Spinal cord (tissue), 10 donors: ENCODE measurements around the gene UBE3A. TPM values are rescaled to one million over a fixed set of nuclear protein-coding genes. Genes with fewer than 3 reads are reported as not detected.
A peak's percentile ranks its signal among the peaks of the same experiment; 100 is the strongest.

Experiments
- DNase-seq, 6 donors: peaks; one replicate each; pipeline versions ENCODE4 v3.0.0 to v3.0.0-alpha.2; 2013 to 2015; ENCODE audit warnings: low spot score in 6 of 6, low read depth in 4 of 6
- H3K27ac ChIP-seq: one replicate; pipeline ENCODE4 v1.5.1; 2013; ENCODE audit warnings: low read depth, low read length, control low read depth
- H3K27me3 ChIP-seq: one replicate; pipeline ENCODE4 v1.6.1; 2013; ENCODE audit warnings: low read length; ENCODE audit not compliant: control insufficient read depth, insufficient read depth
- H3K36me3 ChIP-seq: one replicate; pipeline ENCODE4 v1.6.1; 2013; ENCODE audit warnings: low read length; ENCODE audit not compliant: control insufficient read depth, insufficient read depth
- H3K4me1 ChIP-seq: one replicate; pipeline ENCODE4 v1.6.1; 2013; ENCODE audit warnings: low read length; ENCODE audit not compliant: control insufficient read depth, insufficient read depth
- H3K4me3 ChIP-seq: one replicate; pipeline ENCODE4 v1.5.1; 2013; ENCODE audit warnings: low read depth, low read length, control low read depth
- H3K9me3 ChIP-seq: one replicate; pipeline ENCODE4 v1.6.1; 2013; ENCODE audit warnings: low read length; ENCODE audit not compliant: control insufficient read depth, insufficient read depth
- WGBS: methylation state at CpG from one replicate; pipeline ENCODE4 v1.1.5; 2013; ENCODE audit warnings: missing lambda C conversion rate; ENCODE audit not compliant: insufficient coverage; 5-methylcytosine and 5-hydroxymethylcytosine counted together
- polyA plus RNA-seq, 2 donors: library from polyadenylated mRNA; unstranded; fragments of 120-200 nt; gene quantifications; one replicate each; pipeline ENCODE4 v1.2.1, GENCODE V29; 2013; ENCODE audit not compliant: insufficient read length in 2 of 2
- total RNA-seq, 2 donors: library from RNA; depleted of rRNA in 1 of 2; stranded (reverse); fragments of 120-200 nt in 1 of 2; fragments of >200 nt in 1 of 2; gene quantifications; one replicate each; pipeline versions ENCODE4 v1.2.3 to v1.2.4, GENCODE V29; 2013 to 2014
- donor health status: healthy.

Gene UBE3A
- total and polyA plus RNA-seq, 4 donors, result 68.0 to 146 (median 90.3) TPM

- Histone ChIP-seq H3K27ac (no peak overlapping the region), H3K4me1 (no peaks in the 10 kb centered on the region), H3K4me3 (no peak overlapping the region), H3K9me3 (no peaks in the 10 kb centered on the region), H3K27me3 (no peaks in the 10 kb centered on the region), H3K36me3 (no peaks in the 10 kb centered on the region)
- WGBS, result 100% methylated on average over 1 of the region's 1 CpG
- DNase-seq, result no peak
Measured at GRCh38 chr15:25366058-25366457, 72.8 kb downstream of the UBE3A start.

- WGBS, result no CpG with 5 or more reads among the region's 1 CpG
- no peaks in the 10 kb centered on the region for H3K36me3 ChIP-seq
- H3K9me3 ChIP-seq, result no peaks in the 10 kb centered on the region
- peak in 1 of 6 donors; percentile 40 for DNase-seq
- H3K27ac ChIP-seq, result no peak overlapping the region
- no peak overlapping the region for H3K4me3 ChIP-seq
- no peaks in the 10 kb centered on the region for H3K4me1 ChIP-seq
- H3K27me3 ChIP-seq, result no peaks in the 10 kb centered on the region
Measured at GRCh38 chr15:25362545-25362944, 76.3 kb downstream of the UBE3A start.

- no peaks in the 10 kb centered on the region for H3K27me3 ChIP-seq
- peaks cover 4% of the 10 kb centered on the region for H3K36me3 ChIP-seq
- no peaks in the 10 kb centered on the region for H3K4me1 ChIP-seq
- no CpG with 5 or more reads among the region's 2 CpGs for WGBS
- H3K9me3 ChIP-seq, result no peaks in the 10 kb centered on the region
- DNase-seq, result no peak
- no peak overlapping the region for H3K4me3 ChIP-seq
- no peak overlapping the region for H3K27ac ChIP-seq
Measured at GRCh38 chr15:25347707-25348106, 91.1 kb downstream of the UBE3A start.

- no peak for DNase-seq
- no CpG with 5 or more reads among the region's 3 CpGs for WGBS
- H3K4me3 ChIP-seq, result no peak overlapping the region
Measured at GRCh38 chr15:25346371-25346770, 92.5 kb downstream of the UBE3A start.

GRCh38 chr15:25345943-25346342 lies 92.9 kb downstream of the UBE3A start:
- WGBS, result 55% methylated on average over 2 of the region's 3 CpGs
- H3K4me3 ChIP-seq, result no peak overlapping the region

More at GRCh38 chr15:25346371-25346770, 92.5 kb downstream of the UBE3A start:
- Histone ChIP-seq H3K27ac (no peak overlapping the region), H3K27me3 (no peaks in the 10 kb centered on the region), H3K36me3 (no peaks in the 10 kb centered on the region), H3K4me1 (no peaks in the 10 kb centered on the region), H3K9me3 (no peaks in the 10 kb centered on the region)

GRCh38 chr15:25342629-25343028 lies 96.2 kb downstream of the UBE3A start:
- Histone ChIP-seq H3K4me3 (no peak overlapping the region), H3K4me1 (no peaks in the 10 kb centered on the region), H3K9me3 (no peaks in the 10 kb centered on the region), H3K27me3 (no peaks in the 10 kb centered on the region), H3K36me3 (peaks cover 3% of the 10 kb centered on the region), H3K27ac (no peak overlapping the region)
- DNase-seq, result no peak
- 80% methylated on average over 1 of the region's 3 CpGs for WGBS

More at GRCh38 chr15:25345943-25346342, 92.9 kb downstream of the UBE3A start:
- peak in 1 of 6 donors; percentile 68 for DNase-seq
- Histone ChIP-seq H3K27me3 (no peaks in the 10 kb centered on the region), H3K4me1 (no peaks in the 10 kb centered on the region), H3K27ac (no peak overlapping the region), H3K9me3 (no peaks in the 10 kb centered on the region), H3K36me3 (peaks cover 1% of the 10 kb centered on the region)

- Histone ChIP-seq H3K4me1 (no peaks in the 10 kb centered on the region), H3K27ac (no peak overlapping the region), H3K4me3 (no peak overlapping the region), H3K36me3 (peaks cover 3% of the 10 kb centered on the region), H3K27me3 (no peaks in the 10 kb centered on the region), H3K9me3 (no peaks in the 10 kb centered on the region)
- DNase-seq, result no peak
- no CpG with 5 or more reads among the region's 2 CpGs for WGBS
Measured at GRCh38 chr15:25339431-25339830, 99.4 kb downstream of the UBE3A start.

- Histone ChIP-seq H3K4me3 (no peak overlapping the region), H3K27ac (no peak overlapping the region), H3K9me3 (no peaks in the 10 kb centered on the region), H3K27me3 (no peaks in the 10 kb centered on the region), H3K4me1 (no peaks in the 10 kb centered on the region), H3K36me3 (no peaks in the 10 kb centered on the region)
- WGBS, result 100% methylated on average over 4 of the region's 4 CpGs
- DNase-seq, result no peak
Measured at GRCh38 chr15:25335279-25335678, 103.5 kb downstream of the UBE3A start.

- Histone ChIP-seq H3K9me3 (no peaks in the 10 kb centered on the region), H3K4me3 (no peak overlapping the region), H3K4me1 (no peaks in the 10 kb centered on the region), H3K27me3 (no peaks in the 10 kb centered on the region), H3K27ac (no peak overlapping the region), H3K36me3 (no peaks in the 10 kb centered on the region)
- peak in 4 of 6 donors; percentile 11 to 54 (median 25) for DNase-seq
- WGBS, result 33% methylated on average over 1 of the region's 2 CpGs
Measured at GRCh38 chr15:25333049-25333448, 105.8 kb downstream of the UBE3A start.

GRCh38 chr15:25332306-25332705 lies 106.5 kb downstream of the UBE3A start:
- Histone ChIP-seq H3K9me3 (no peaks in the 10 kb centered on the region), H3K4me3 (no peak overlapping the region), H3K36me3 (no peaks in the 10 kb centered on the region), H3K4me1 (no peaks in the 10 kb centered on the region), H3K27ac (no peak overlapping the region), H3K27me3 (no peaks in the 10 kb centered on the region)
- DNase-seq, result no peak
- 100% methylated on average over 1 of the region's 2 CpGs for WGBS
